NOMO-1 (cell line): ENCODE data around the gene GCK.

Experiments used
- DNase-seq, 2 experiments: peaks; one replicate each; lab custom pipeline; 2025; ENCODE audit not compliant: unreplicated experiment in 2 of 2; lab: John Stamatoyannopoulos, UW

Gene GCK

DNA sequence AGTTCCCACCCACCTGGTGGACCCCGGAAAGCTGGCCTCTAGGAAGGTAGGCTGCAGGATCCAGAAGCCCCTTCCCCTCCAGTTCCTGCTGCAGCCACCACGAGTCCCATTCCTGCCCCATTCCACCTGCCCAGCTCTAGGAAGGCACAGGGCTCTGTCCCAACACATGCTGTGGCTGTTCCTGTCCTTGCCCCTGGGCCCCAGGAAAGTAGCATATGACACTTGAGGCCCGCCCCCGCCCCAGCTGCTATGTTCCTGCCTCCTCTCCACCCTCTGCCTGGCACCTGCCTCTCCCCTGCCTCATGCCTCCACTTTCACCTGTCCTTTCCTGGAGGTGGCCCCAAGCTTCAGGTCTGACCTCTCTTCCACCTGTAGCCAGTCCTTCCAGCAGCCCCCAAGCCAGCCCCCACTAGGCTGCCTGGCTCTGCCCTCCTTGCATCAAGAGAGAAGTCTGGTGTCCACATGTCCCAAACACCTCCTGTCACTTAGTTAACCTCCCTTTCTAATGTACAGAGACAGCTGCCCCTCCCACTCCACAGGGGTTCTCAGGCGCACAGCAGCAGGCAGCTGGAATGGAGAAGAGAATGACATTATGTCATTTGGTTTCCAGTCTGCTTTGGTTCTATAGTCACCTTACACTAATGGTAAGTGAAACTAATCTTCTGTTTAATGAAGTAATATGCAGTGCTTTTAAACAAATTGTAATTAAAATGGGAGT lies 34.3 kb upstream of the GCK start:
- no peak for DNase-seq

DNA sequence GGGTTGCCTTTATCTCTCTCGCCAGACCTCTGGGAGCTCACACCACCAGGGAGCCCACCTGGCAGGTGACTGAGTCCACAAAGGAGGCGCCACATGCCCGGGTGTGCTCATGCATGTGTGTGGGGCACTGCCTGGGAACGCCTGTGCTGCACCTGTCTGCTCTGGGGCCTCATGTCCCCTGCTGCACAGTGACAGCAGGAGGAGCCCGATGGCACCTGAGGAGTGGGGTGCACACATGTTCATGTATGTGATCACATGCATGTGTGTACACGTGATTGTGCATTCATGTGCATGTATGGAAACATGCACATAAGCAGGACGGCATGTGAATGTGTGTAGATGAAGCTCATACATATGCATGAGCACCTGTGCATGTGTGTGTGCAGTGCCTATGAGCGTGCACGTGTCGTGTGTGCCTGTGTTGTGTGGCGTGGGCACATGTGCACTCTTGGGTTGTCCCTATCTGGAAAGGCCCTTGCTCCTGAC lies 33.6 kb upstream of the GCK start:
- DNase-seq: no peak

DNA sequence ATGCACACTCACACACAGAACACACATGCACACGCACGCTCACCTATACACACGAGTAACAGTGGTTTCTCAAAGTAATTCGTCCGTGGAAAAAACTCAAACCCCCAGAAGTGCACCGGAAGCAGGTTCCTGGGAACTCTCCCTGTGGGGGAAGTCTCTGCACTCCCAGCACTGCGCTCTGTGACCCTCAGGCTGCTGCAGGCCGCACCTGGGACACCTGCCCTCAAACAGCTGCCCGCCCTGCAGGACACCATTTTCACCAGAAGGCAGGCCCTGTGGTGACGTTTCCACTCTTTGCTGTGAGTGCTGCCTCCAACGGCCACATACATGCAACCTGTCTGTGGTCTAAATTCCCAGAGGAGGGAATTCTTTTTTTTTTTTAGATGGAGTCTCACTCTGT lies 32.8 kb upstream of the GCK start:
- no peak for DNase-seq

GRCh38 chr7:44221231-44221791 lies 32.1 kb upstream of the GCK start:
- no peak for DNase-seq

GRCh38 chr7:44220358-44221112 lies 31.3 kb upstream of the GCK start:
- no peak for DNase-seq

DNA sequence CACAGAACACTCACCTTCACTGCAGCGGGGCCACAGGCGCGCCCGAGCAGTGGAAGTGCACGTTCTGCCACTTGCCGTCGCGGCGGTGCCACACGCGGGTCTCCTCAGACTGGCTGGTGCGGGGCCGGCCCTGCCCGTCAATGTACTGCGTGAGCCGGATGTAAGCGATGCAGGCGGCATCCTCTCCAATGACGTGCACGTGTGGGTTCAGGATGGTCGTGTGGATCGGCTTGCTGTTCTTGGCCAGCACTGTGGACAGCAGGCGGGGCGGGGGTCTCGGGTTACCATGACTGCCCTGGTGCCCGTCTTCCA lies 30.8 kb upstream of the GCK start:
- DNase-seq: no peak

DNA sequence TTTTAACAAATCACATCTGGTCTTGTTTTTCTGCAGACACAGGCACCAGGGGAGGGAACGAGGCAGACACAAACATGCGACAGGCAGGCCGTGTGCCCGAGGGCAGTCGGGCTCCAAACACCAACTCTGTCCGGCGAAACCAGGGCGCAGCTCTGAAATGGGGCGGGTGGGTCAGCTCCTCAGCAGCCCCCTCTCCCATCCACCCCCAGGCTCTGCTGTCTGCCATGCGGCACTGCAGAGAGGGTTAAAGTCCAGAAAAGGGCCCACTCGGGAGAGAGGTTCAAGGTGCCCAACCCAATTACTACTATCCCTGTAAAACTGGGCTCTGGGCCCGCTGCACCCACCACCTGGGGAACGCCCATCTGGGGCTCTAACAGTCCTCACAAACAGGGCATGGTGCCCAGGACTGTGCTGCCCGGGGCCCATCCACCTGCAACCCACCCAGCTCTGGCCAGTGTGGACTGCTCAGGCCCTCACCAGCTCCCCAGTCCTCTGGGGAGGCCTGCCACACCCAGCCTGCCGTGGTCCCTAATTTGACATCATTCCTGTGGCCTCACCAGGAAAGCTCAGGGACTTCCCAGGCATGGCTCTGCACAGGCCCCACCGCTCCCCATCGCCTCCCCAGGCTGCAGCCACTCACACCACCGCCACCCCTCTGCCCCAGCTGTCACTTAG lies 30.3 kb upstream of the GCK start:
- DNase-seq: no peak

- DNase-seq: no peak
Observed at GRCh38 chr7:44218418-44219201, 29.4 kb upstream of the GCK start.

GRCh38 chr7:44217852-44218402 lies 28.7 kb upstream of the GCK start:
- DNase-seq: no peak

GRCh38 chr7:44217223-44217714 lies 28.0 kb upstream of the GCK start:
- DNase-seq: no peak

DNA sequence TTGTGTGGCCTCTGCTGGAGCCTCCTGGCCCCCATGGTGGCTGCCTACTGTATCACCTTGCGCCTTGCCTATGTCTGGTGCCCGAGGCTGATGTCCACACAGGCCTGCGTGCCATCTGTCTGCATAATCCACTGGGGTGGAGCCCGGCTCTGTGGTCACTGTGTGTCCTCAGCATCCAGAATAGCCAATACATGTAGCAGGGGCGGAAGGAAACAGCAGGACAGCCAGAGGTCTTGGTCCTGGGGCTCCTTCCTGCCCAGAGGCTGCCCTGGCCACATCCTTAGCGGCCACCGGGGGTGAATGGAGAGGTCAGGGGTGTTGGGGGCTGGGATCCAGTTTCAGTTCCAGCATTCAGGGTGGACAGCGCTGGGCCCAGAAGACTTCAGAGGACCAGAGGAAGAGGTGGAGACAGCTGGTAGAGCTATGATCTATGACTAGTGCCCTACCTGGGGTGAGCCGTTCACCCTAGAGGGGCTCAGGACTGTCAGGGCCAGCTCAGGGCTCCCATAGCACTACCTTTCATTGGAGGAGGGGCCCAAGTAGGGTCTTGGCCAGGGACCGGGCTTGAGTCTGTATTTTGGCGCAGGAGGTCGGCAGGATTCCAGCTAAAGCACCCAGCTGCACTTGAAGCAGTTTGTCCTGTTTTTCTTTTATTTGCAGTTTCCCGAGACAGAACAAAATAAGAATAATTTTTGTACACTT lies 27.4 kb upstream of the GCK start:
- no peak for DNase-seq

DNA sequence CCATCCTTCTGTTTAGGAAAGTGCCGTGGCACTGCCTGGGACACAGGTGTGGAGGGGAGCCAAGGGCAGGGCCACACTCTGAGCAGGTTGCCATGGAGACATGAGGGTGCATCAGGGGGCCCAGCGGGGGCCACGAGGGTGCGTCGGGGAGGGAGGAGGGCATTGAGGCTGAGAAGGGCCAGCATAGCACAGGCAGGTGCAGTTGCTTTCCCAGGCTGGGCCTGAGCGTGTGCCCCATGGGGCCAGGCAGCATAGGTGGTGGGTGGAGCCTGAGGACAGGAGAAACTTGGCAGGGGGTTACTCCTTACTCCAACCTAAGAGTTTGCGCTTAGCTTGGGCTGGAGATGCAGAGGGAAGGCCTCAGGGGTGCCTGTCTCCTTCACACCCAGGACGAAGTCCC lies 26.8 kb upstream of the GCK start:
- no peak for DNase-seq

- DNase-seq: no peak
Observed at GRCh38 chr7:44215531-44215930, 26.3 kb upstream of the GCK start.

DNA sequence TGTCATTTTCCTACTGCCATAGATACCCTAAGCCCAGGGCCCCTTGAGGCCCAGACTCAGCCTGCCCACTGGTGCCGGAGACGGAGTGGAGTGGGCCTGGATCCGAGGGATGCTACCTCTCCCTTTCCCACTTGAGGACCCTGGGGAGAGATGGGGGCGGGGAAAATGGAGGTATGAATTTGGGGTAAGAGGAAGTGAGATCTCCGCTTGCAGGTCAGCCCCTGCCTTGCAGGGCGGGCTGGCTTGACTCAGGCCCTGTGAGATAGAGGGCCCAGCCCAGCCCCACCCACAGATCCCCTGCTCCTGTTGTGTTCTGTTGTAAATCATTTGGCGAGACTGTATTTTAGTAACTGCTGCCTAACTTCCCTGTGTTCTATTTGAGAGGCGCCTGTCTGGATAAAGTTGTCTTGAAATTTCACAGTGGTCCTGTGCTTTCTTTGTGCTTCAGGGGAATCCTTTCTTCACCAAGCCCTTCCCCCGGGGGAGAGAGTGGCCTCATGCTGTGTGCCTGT lies 24.7 kb upstream of the GCK start:
- peak; percentile 54 to 63 for DNase-seq

- DNase-seq: no peak
Observed at GRCh38 chr7:44213206-44213876, 24.1 kb upstream of the GCK start.

DNA sequence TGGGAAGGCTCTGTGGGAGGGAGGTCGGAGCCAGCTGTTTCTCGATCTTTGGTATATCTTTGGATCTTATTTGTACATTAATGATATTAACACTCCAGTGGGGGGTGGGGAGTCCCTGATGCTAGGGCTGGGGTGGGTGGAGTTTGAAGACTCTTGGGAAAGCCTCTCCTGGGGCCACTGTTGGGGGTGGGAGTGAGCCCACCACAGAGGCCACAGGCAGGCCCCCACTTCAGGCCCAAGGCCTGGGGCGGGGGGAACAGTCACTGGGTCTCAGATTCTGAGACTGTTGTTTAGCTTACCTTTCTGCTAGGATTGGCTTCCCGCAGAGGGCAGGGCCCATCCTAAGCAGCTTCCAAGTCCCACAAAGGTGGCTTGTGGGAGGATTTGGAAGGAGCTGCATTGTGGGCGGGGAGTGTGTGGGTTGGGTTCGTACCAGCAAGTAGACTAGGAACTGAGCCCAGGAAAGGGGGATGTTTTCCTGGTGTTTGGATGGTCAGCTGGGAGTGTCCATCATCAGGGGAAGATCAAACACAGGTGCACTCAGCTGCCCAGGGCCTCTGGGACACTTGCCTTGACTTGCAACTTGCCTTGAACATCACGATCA lies 23.4 kb upstream of the GCK start:
- DNase-seq: no peak

- no peak for DNase-seq
Observed at GRCh38 chr7:44212018-44212417, 22.8 kb upstream of the GCK start.

DNA sequence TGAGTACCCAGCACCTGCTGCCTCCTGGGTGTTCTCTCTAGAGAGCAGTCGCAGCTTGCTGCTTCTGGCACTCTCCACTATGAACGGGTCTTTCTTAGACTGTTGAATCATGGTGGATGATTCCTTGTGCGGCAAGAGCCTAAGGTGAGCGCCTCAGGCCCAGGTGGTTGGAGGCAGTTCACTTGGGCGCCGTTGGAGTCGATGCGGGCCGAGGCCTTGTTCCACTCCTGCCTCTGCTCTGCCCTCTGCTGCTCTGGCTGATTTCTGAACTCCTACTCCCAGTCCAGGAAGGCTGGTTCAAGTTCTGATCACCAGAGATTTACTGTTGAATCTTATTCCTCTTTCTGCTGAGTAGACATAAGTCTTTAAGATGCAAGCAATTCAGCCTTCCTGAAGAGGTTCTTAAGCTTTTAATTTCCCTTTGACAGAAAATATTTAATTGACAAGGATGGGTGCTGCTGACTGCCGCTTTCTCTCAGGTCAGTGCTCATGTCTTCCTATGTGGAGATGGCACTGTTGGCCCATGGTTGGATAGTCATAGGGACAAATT lies 22.0 kb upstream of the GCK start:
- no peak for DNase-seq
